A549 (cell line): ENCODE measurements around the gene GALNT15. TPM values are rescaled to one million over a fixed set of nuclear protein-coding genes. Genes with fewer than 3 reads are reported as not detected.

Source experiments
- ATAC-seq, 2 experiments: fragments of 200-7000 bp in 1 of 2; fragments of >200 bp in 1 of 2; cut with Nextera tagmentation in 1 of 2; cut with Tn5 transposase in 1 of 2; 3 replicates each; pipeline versions ENCODE4 v1.8.0 to v1.9.1; 2018 to 2020; ENCODE audit warnings: mild to moderate bottlenecking in 1 of 2, moderate library complexity in 1 of 2
- CTCF ChIA-PET: fragments of 300-600 bp; sonication (Branson Sonifier 250); formaldehyde crosslinking; extraction: SDS; loops from one replicate; lab custom pipeline; 2021; ENCODE audit warnings: antibody characterized with exemption, inconsistent platforms; lab: Yijun Ruan, JAX
- POLR2A ChIA-PET: fragments of 350-600 bp; formaldehyde crosslinking; extraction: SDS; loops from one replicate; lab custom pipeline; 2021; ENCODE audit warnings: antibody characterized with exemption, inconsistent platforms; lab: Yijun Ruan, JAX
- DNase-seq, 2 experiments: peaks; one replicate each; pipeline versions ENCODE4 v3.0.0 to v3.0.0-alpha.2; 2011 to 2016; ENCODE audit warnings: low read depth in 1 of 2, low spot score in 1 of 2
- FAIRE-seq: peaks from 2 replicates; lab custom pipeline; 2011; peaks lifted over from hg19 to GRCh38; lab: Jason Lieb, UNC
- H3K27ac ChIP-seq, 2 experiments: fragments of >200 bp; sonication (Bioruptor Twin); formaldehyde crosslinking; 3 replicates each; pipeline ENCODE4 v1.5.1; 2016 to 2017
- H3K4me1 ChIP-seq: fragments of >200 bp; sonication (Bioruptor Twin); formaldehyde crosslinking; 3 replicates; pipeline ENCODE4 v1.6.1; 2016
- H3K4me2 ChIP-seq: fragments of >200 bp; sonication (Bioruptor Twin); formaldehyde crosslinking; 3 replicates; pipeline ENCODE4 v1.6.1; 2016
- H3K4me3 ChIP-seq: fragments of >200 bp; sonication (Bioruptor Twin); formaldehyde crosslinking; 3 replicates; pipeline ENCODE4 v1.5.1; 2016
- H3K9me3 ChIP-seq: fragments of >200 bp; sonication (Bioruptor Twin); formaldehyde crosslinking; 3 replicates; pipeline ENCODE4 v1.6.1; 2016
- BHLHE40 ChIP-seq: IDR thresholded peaks from 2 replicates; pipeline ENCODE4 v1.6.1; 2012; ENCODE audit warnings: low read depth, low read length, inconsistent platforms
- CBX2 ChIP-seq: fragments of 200-600 bp; sonication (generic); IDR thresholded peaks from 2 replicates; pipeline ENCODE4 v1.6.1; 2016; ENCODE audit warnings: low read depth, mild to moderate bottlenecking, borderline replicate concordance
- CBX8 ChIP-seq: fragments of 200-600 bp; sonication (generic); IDR thresholded peaks from 2 replicates; pipeline ENCODE4 v1.6.1; 2016
- CHD4 ChIP-seq: fragments of 200-600 bp; sonication (generic); IDR thresholded peaks from 2 replicates; pipeline ENCODE4 v1.6.1; 2016; ENCODE audit warnings: antibody characterized with exemption, mild to moderate bottlenecking, borderline replicate concordance
- EHMT2 ChIP-seq: fragments of 200-600 bp; sonication (generic); IDR thresholded peaks from 2 replicates; pipeline ENCODE4 v1.6.1; 2016; ENCODE audit warnings: antibody characterized with exemption, low read depth, mild to moderate bottlenecking, moderate library complexity
- ESRRA ChIP-seq: fragments of 150-350 bp; IDR thresholded peaks from 2 replicates; pipeline ENCODE4 v1.6.1; 2014; ENCODE audit warnings: mild to moderate bottlenecking, low read length, borderline replicate concordance
- FOSL2 ChIP-seq, 2 experiments: fragments of 450-650 bp in 1 of 2; fragments of >200 bp in 1 of 2; sonication (Bioruptor Twin) in 1 of 2; formaldehyde crosslinking; IDR thresholded peaks; 2 replicates each; pipeline versions ENCODE4 v1.5.0 to v1.6.1; 2016 to 2020; ENCODE audit warnings: mild to moderate bottlenecking in 1 of 2, moderate library complexity in 1 of 2
- HDAC2 ChIP-seq: fragments of 200-600 bp; sonication (generic); IDR thresholded peaks from 2 replicates; pipeline ENCODE4 v1.6.1; 2016
- NPAS2 ChIP-seq: fragments of 250-450 bp; sonication (Bioruptor Pico); IDR thresholded peaks from 2 replicates; pipeline ENCODE4 v1.8.0; 2022; ENCODE audit warnings: mild to moderate bottlenecking, moderate library complexity, borderline replicate concordance
- POLR2AphosphoS2 ChIP-seq: conservative IDR thresholded peaks from 2 replicates; pipeline ENCODE4 v1.6.1; 2012; ENCODE audit warnings: low read length, improper control_type of control experiment, inconsistent platforms
- RARB ChIP-seq: fragments of 250-450 bp; sonication (Bioruptor Pico); IDR thresholded peaks from 2 replicates; pipeline ENCODE4 v1.8.0; 2021; ENCODE audit warnings: mild to moderate bottlenecking, moderate library complexity
- RFX5 ChIP-seq: fragments of 450-650 bp; IDR thresholded peaks from 2 replicates; pipeline ENCODE4 v1.7.1; 2014; ENCODE audit warnings: antibody characterized with exemption, mild to moderate bottlenecking, moderate library complexity
- RNF2 ChIP-seq: fragments of 200-600 bp; sonication (generic); IDR thresholded peaks from 2 replicates; pipeline ENCODE4 v1.6.1; 2016; ENCODE audit warnings: low read depth, mild to moderate bottlenecking, antibody characterized with exemption, moderate library complexity, borderline replicate concordance
- TFCP2L1 ChIP-seq: fragments of 250-450 bp; sonication (Bioruptor Pico); IDR thresholded peaks from 2 replicates; pipeline ENCODE4 v1.5.0; 2021; ENCODE audit warnings: mild to moderate bottlenecking
- ZC3H11A ChIP-seq: fragments of 450-650 bp; IDR thresholded peaks from 2 replicates; pipeline ENCODE4 v1.6.1; 2014; ENCODE audit warnings: antibody characterized with exemption, mild to moderate bottlenecking
- ZFP36 ChIP-seq: fragments of 450-650 bp; IDR thresholded peaks from 2 replicates; pipeline ENCODE4 v1.6.1; 2014; ENCODE audit warnings: borderline replicate concordance; ENCODE audit not compliant: partially characterized antibody
- WGBS: methylation state at CpG from one replicate; pipeline ENCODE4 v1.1.6; 2017; ENCODE audit errors: missing lambda C conversion rate; 5-methylcytosine and 5-hydroxymethylcytosine counted together
- polyA plus RNA-seq, 4 experiments: library from polyadenylated mRNA; depleted of rRNA in 3 of 4; stranded (reverse); fragments of >200 nt; fragmentation: RNase III in 1 of 4; extraction: RNeasy Plus Mini Kit Qiagen cat#74134 plus additional on column Dnase treatment in 1 of 4; gene quantifications; 2 replicates in 3 of 4; 3 replicates in 1 of 4; pipeline ENCODE4 v1.2.3, GENCODE V29; 2011 to 2017
- TF ChIP-seq, protein P1 (sequence below): fragments of >200 bp; sonication (Bioruptor Twin); formaldehyde crosslinking; IDR thresholded peaks from 2 replicates; pipeline ENCODE4 v1.6.1; 2016
- TF ChIP-seq, protein P2 (sequence below): fragments of 250-450 bp; sonication (Bioruptor Pico); IDR thresholded peaks from 2 replicates; pipeline ENCODE4 v1.5.0; 2021; ENCODE audit warnings: mild to moderate bottlenecking, moderate library complexity, borderline replicate concordance

GALNT15 gene
- polyA plus RNA-seq, 2 of the 4 experiments (the other 2 are of a cell fraction), result 0.04 TPM; not detected in 1

DNA sequence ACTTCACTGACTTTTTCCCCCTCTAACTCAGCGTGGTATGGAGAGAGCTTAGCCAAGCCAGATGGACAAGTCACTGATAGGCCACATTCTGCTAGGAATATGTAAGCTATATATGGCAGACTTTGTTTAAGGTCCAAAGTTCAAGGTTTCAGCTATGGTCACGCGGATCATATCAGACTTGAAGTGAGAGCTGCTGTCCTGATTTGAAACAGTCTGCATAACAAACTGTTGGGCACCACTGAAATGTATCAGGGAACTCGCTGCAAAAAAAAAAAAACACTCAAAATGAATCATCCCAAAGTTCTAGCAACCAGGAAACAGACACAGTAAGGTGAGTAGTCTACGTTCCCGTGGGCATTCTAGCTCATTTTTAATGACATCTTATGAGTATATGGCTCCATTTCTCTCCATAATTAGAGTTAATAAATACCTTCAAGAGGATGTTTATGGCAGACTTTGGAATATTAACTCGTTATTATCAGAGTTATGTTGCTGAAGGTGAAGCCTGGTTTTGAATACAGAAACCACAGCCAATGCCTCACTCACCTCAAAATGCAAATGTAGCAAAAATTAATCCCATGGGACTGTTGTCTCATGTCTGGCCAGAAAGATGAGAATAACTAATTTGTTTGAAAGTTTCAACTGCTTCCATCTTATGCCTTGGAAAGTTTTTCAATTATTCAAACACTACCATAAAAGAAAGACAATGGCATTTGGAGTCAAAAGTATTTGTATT is 77.9 kb downstream of the GALNT15 start:
- ChIA-PET CTCF (interaction anchor here (0.6 to 3.9 kb wide), 9 partner anchors 9 to 437 kb away, joined by 3 to 14 read pairs (median 5); partner anchors contain the start of genes DPH3 and OXNAD1), POLR2A (no interaction called here)
- FAIRE-seq (no peak), DNase-seq (no peak), ATAC-seq (no peak)
- WGBS, result 53% methylated on average over 7 of the region's 7 CpGs
- Histone ChIP-seq H3K9me3 (no peaks in the 10 kb centered on the region), H3K4me1 (peaks cover 6% of the 10 kb centered on the region), H3K4me2 (no peak overlapping the region), H3K4me3 (no peak overlapping the region), H3K27ac (no peak overlapping the region)
- no peak for TF ChIP-seq RNF2
- no peak for TF ChIP-seq FOSL2 (IDR thresholded peaks at IDR 0.05)
- TF ChIP-seq FOSL2 (CRISPR knock-in tag; IDR thresholded peaks at IDR 0.05), result no peak
- TF ChIP-seq, protein P1, sequence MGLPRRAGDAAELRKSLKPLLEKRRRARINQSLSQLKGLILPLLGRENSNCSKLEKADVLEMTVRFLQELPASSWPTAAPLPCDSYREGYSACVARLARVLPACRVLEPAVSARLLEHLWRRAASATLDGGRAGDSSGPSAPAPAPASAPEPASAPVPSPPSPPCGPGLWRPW, result no peak
- no peak for TF ChIP-seq POLR2AphosphoS2

DNA sequence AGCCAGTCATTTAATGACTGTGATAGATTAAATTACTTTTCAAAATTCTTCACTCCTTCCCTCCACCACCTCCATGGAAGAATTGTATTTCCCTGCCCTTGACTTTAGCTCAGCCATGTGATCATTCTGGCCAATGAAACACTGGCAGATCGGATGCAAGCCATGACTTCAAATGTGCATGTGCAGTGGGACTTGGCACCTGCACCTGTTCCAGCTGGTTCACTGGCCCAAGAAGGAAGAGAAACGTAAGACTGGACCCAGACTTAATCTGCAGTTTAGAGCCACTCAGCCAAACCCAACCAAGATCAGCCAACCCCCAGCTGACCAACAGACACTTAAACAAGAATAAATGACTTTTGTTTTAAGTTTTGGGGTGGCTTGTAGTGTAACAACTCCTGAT is 78.5 kb downstream of the GALNT15 start:
- Histone ChIP-seq H3K4me1 (no peaks in the 10 kb centered on the region; the same call in 2 of the 3 replicates), H3K4me3 (no peak overlapping the region), H3K9me3 (no peaks in the 10 kb centered on the region), H3K27ac (no peak overlapping the region), H3K4me2 (no peak overlapping the region)
- ATAC-seq, result no peak
- TF ChIP-seq EHMT2, result no peak
- TF ChIP-seq RFX5, result no peak
- TF ChIP-seq TFCP2L1, result no peak
- ChIA-PET POLR2A (no interaction called here), CTCF (interaction anchor here (0.6 to 3.9 kb wide), 10 partner anchors 9 to 437 kb away, joined by 3 to 14 read pairs (median 5); partner anchors contain the start of genes DPH3 and OXNAD1)
- FAIRE-seq, result no peak
- no peak for DNase-seq
- WGBS, result 83% methylated on average over 2 of the region's 2 CpGs

DNA sequence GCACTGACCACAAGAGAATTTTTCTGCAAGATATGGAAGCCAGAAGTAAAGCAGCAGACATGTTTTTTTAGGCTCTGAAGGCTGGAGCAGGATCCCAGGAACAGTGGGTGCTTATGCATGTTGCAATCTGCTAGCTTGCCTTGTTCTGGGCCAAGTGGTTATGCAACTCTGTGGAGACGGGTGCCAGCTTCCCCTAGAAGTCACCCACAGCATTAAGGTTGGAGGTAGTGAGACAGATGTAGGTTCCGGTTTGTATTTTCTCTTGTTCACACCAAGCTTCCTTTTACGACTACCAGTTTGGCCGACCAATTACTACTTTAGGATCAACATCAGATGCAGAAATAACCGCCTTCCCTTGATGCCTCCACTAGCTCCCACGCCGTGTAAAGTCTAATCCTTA is 79.1 kb downstream of the GALNT15 start:
- Histone ChIP-seq H3K4me2 (no peak overlapping the region), H3K27ac (no peak overlapping the region), H3K4me3 (no peak overlapping the region), H3K4me1 (no peaks in the 10 kb centered on the region), H3K9me3 (no peaks in the 10 kb centered on the region)
- TF ChIP-seq HDAC2 (no peak), CBX8 (no peak), FOSL2 (IDR thresholded peaks at IDR 0.05) (no peak), FOSL2 (CRISPR knock-in tag; IDR thresholded peaks at IDR 0.05) (no peak), ESRRA (no peak), BHLHE40 (no peak), EHMT2 (no peak), NPAS2 (CRISPR knock-in tag) (no peak), CHD4 (no peak)
- TF ChIP-seq, protein P2, sequence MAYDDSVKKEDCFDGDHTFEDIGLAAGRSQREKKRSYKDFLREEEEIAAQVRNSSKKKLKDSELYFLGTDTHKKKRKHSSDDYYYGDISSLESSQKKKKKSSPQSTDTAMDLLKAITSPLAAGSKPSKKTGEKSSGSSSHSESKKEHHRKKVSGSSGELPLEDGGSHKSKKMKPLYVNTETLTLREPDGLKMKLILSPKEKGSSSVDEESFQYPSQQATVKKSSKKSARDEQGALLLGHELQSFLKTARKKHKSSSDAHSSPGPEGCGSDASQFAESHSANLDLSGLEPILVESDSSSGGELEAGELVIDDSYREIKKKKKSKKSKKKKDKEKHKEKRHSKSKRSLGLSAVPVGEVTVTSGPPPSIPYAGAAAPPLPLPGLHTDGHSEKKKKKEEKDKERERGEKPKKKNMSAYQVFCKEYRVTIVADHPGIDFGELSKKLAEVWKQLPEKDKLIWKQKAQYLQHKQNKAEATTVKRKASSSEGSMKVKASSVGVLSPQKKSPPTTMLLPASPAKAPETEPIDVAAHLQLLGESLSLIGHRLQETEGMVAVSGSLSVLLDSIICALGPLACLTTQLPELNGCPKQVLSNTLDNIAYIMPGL (CRISPR knock-in tag), result no peak
- ChIA-PET POLR2A (no interaction called here), CTCF (interaction anchor here (0.9 to 3.9 kb wide), 8 partner anchors 9 to 441 kb away, joined by 3 to 14 read pairs (median 5); no protein-coding TSS in a partner anchor)
- ATAC-seq (no peak), FAIRE-seq (no peak), DNase-seq (no peak)
- 80% methylated on average over 7 of the region's 7 CpGs for WGBS

DNA sequence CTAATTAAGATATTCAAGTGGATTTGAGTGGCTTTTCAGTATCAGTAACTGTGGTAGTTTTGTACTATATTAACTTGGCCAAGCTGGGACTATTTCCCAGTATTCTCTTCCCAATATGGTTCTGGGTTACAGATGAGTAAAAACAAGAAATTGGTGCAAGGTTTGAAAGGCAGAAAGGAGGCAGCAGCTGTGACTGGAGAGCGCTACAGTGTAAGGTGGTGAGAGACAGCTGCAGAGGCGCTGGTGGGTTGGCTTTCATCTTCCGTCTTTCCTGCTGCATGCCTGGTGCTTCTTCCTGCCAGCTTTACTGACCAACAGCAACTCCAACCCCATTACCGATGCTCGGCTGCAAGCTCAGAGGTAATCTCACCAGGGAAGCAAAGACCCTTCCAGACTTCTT is 80.4 kb downstream of the GALNT15 start:
- POLR2A ChIA-PET, result no interaction called here
- FAIRE-seq, result no peak
- Histone ChIP-seq H3K27ac (no peak overlapping the region), H3K9me3 (no peaks in the 10 kb centered on the region), H3K4me3 (no peak overlapping the region), H3K4me2 (no peak overlapping the region), H3K4me1 (no peaks in the 10 kb centered on the region)
- CTCF ChIA-PET, result interaction anchor here (1.0 to 2.9 kb wide), 6 partner anchors 9 to 1146 kb away, joined by 3 to 11 read pairs (median 4); no protein-coding TSS in a partner anchor
- no peak for DNase-seq
- ATAC-seq, result no peak; a peak in 1 of 6 replicates
- 91% methylated on average over 5 of the region's 5 CpGs for WGBS
- TF ChIP-seq RARB (no peak), ESRRA (no peak), FOSL2 (IDR thresholded peaks at IDR 0.05) (no peak), FOSL2 (CRISPR knock-in tag; IDR thresholded peaks at IDR 0.05) (no peak), CBX2 (no peak), ZC3H11A (no peak), ZFP36 (no peak)
